ENCODE results near the gene NANOGP8.
"Not testable (repeated sequence)": the region's sequence is repeated elsewhere in the genome, so short reads cannot be mapped to it uniquely, and the experiment has no call there.

Gene NANOGP8

DNA sequence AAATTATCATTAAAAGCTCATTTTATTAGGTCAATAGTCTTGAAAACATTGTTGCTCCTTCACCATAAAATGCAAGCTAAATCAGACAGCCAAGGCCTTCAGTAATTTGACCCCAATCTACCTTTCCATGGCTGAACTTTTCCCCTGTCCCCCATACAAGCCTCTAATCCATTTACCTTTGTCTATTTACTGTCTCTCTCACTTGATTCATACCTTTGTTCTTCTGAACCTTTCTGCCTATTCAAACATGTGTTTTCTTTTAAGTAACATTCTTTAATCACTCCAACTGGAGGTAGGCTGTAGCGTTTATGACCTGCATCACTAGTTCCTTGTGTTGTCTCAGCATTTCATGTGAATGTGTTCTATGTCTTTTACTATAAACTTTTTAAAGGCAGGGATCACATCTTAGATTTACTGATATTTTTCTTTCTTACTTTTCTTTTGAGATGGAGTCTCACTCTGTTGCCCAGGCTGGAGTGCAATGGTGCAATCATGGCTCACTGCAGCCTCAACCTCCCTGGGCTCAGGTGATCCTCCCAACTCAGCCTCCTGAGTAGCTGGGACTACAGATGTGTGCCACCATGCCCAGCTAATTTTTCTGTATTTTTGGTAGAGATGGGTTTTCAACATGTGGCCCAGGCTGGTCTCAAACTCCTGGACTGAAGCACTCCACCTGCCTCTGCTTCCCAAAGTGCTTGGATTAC, 5.2 kb upstream of the NANOGP8 start:
- H3K4me2 ChIP-seq (ENCODE audit: low read length): no peak overlapping the region
- TF ChIP-seq, protein P1, sequence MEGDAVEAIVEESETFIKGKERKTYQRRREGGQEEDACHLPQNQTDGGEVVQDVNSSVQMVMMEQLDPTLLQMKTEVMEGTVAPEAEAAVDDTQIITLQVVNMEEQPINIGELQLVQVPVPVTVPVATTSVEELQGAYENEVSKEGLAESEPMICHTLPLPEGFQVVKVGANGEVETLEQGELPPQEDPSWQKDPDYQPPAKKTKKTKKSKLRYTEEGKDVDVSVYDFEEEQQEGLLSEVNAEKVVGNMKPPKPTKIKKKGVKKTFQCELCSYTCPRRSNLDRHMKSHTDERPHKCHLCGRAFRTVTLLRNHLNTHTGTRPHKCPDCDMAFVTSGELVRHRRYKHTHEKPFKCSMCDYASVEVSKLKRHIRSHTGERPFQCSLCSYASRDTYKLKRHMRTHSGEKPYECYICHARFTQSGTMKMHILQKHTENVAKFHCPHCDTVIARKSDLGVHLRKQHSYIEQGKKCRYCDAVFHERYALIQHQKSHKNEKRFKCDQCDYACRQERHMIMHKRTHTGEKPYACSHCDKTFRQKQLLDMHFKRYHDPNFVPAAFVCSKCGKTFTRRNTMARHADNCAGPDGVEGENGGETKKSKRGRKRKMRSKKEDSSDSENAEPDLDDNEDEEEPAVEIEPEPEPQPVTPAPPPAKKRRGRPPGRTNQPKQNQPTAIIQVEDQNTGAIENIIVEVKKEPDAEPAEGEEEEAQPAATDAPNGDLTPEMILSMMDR (IDR thresholded peaks at IDR 0.05; ENCODE audit: low read depth, low read length): no peak
- TF ChIP-seq EZH2phosphoT487 (IDR thresholded peaks at IDR 0.05; ENCODE audit: low read depth): no peak
- no peaks in the 10 kb centered on the region for H3K79me2 ChIP-seq (ENCODE audit: low read length)
- no peaks in the 10 kb centered on the region for H3K4me1 ChIP-seq (ENCODE audit: low read length)
- H3K27me3 ChIP-seq (ENCODE audit: low read depth, low read length): no peaks in the 10 kb centered on the region
- no peak overlapping the region for H2AFZ ChIP-seq (ENCODE audit: low read depth, low read length)
- H4K20me1 ChIP-seq (ENCODE audit: insufficient read depth, low read length): no peaks in the 10 kb centered on the region
- H3K9ac ChIP-seq (ENCODE audit: low read length): no peak overlapping the region
- no peak overlapping the region for H3K27ac ChIP-seq (ENCODE audit: low read length)
- H3K4me3 ChIP-seq (ENCODE audit: low read length): no peak overlapping the region
- no peaks in the 10 kb centered on the region for H3K9me3 ChIP-seq (ENCODE audit: insufficient read depth, low read length)
- H3K36me3 ChIP-seq (replicated peaks; ENCODE audit: low read depth, low read length): no peaks in the 10 kb centered on the region

- TF ChIP-seq, protein P1 (IDR thresholded peaks at IDR 0.05; ENCODE audit: low read depth, low read length): no peak
- H4K20me1 ChIP-seq (ENCODE audit: insufficient read depth, low read length): no peaks in the 10 kb centered on the region
- H3K4me1 ChIP-seq (ENCODE audit: low read length): no peaks in the 10 kb centered on the region
- no peaks in the 10 kb centered on the region for H3K79me2 ChIP-seq (ENCODE audit: low read length)
- H3K9ac ChIP-seq (ENCODE audit: low read length): no peak overlapping the region
- no peak overlapping the region for H3K4me3 ChIP-seq (ENCODE audit: low read length)
- H3K27ac ChIP-seq (ENCODE audit: low read length): no peak overlapping the region
- H3K27me3 ChIP-seq (ENCODE audit: low read depth, low read length): no peaks in the 10 kb centered on the region
- H2AFZ ChIP-seq (ENCODE audit: low read depth, low read length): no peak overlapping the region
- H3K4me2 ChIP-seq (ENCODE audit: low read length): no peak overlapping the region
- H3K36me3 ChIP-seq (replicated peaks; ENCODE audit: low read depth, low read length): no peaks in the 10 kb centered on the region
- no peaks in the 10 kb centered on the region for H3K9me3 ChIP-seq (ENCODE audit: insufficient read depth, low read length)
Measured at GRCh38 chr15:35089551-35089950, 4.5 kb upstream of the NANOGP8 start.

DNA sequence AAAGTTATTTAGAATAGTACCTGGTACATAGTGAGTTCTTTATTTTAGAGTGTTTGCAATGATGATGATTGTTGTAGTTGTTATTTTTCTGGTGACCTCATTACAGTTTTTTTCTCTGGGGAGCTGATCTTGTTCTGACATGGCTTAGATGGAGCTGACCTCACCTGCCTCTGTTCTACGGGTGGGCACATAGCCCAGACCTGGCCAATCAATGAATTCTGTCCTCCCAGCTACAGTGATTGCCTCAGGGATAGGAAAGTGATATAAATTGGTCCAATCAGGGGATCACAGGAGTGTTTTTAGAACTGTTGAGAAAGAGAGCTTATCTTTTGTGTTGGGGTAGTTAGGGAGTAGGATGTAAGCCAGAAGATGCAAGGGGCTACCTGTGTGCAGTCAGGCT, 3.2 kb upstream of the NANOGP8 start:
- no peak overlapping the region for H3K9ac ChIP-seq (ENCODE audit: low read length)
- H2AFZ ChIP-seq (ENCODE audit: low read depth, low read length): no peak overlapping the region

DNA sequence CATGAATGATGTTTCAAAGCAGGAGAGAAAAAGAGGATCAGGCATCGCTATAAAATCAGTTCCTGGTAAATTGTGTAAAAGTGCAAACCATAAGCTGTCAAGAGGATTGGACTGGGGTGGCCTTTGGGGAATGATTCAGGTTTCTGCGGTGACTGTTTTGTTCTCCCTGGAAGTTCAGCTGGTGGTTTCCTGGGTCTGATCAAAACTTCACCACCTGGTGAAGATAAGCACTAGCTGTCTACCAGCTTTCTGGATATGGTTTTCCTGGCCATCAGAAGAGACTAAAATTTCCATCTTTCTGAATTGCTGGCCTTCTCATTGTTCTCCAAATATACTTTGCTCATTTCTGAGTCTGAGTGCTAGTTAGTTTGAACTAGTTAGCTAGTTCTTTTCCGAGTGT, 2.7 kb upstream of the NANOGP8 start:
- Histone ChIP-seq H4K20me1 (ENCODE audit: insufficient read depth, low read length) (no peaks in the 10 kb centered on the region), H3K4me2 (ENCODE audit: low read length) (no peak overlapping the region), H3K36me3 (replicated peaks; ENCODE audit: low read depth, low read length) (no peaks in the 10 kb centered on the region), H3K27me3 (ENCODE audit: low read depth, low read length) (no peaks in the 10 kb centered on the region), H3K9ac (ENCODE audit: low read length) (no peak overlapping the region), H3K4me1 (ENCODE audit: low read length) (no peaks in the 10 kb centered on the region), H3K79me2 (ENCODE audit: low read length) (no peaks in the 10 kb centered on the region), H2AFZ (ENCODE audit: low read depth, low read length) (no peak overlapping the region), H3K27ac (ENCODE audit: low read length) (no peak overlapping the region), H3K9me3 (ENCODE audit: insufficient read depth, low read length) (no peaks in the 10 kb centered on the region), H3K4me3 (ENCODE audit: low read length) (no peak overlapping the region)
- TF ChIP-seq, protein P1 (IDR thresholded peaks at IDR 0.05; ENCODE audit: low read depth, low read length): no peak
- TF ChIP-seq EZH2phosphoT487 (IDR thresholded peaks at IDR 0.05; ENCODE audit: low read depth): no peak

More for the DNA sequence above, 3.2 kb upstream of the NANOGP8 start:
- Histone ChIP-seq H3K36me3 (replicated peaks; ENCODE audit: low read depth, low read length) (no peaks in the 10 kb centered on the region), H3K27me3 (ENCODE audit: low read depth, low read length) (no peaks in the 10 kb centered on the region), H3K9me3 (ENCODE audit: insufficient read depth, low read length) (no peaks in the 10 kb centered on the region), H3K4me1 (ENCODE audit: low read length) (no peaks in the 10 kb centered on the region), H3K4me3 (ENCODE audit: low read length) (no peak overlapping the region), H4K20me1 (ENCODE audit: insufficient read depth, low read length) (no peaks in the 10 kb centered on the region), H3K4me2 (ENCODE audit: low read length) (no peak overlapping the region), H3K79me2 (ENCODE audit: low read length) (no peaks in the 10 kb centered on the region), H3K27ac (ENCODE audit: low read length) (no peak overlapping the region)
- no peak for TF ChIP-seq EZH2phosphoT487 (IDR thresholded peaks at IDR 0.05; ENCODE audit: low read depth)
- TF ChIP-seq, protein P1 (IDR thresholded peaks at IDR 0.05; ENCODE audit: low read depth, low read length): no peak

- not testable (repeated sequence) for H3K4me3 ChIP-seq (ENCODE audit: low read length); H3K9me3 ChIP-seq (ENCODE audit: insufficient read depth, low read length); H3K36me3 ChIP-seq (replicated peaks; ENCODE audit: low read depth, low read length); H3K79me2 ChIP-seq (ENCODE audit: low read length); H4K20me1 ChIP-seq (ENCODE audit: insufficient read depth, low read length); H3K4me1 ChIP-seq (ENCODE audit: low read length); H3K9ac ChIP-seq (ENCODE audit: low read length); H3K4me2 ChIP-seq (ENCODE audit: low read length); H3K27ac ChIP-seq (ENCODE audit: low read length); H2AFZ ChIP-seq (ENCODE audit: low read depth, low read length); H3K27me3 ChIP-seq (ENCODE audit: low read depth, low read length)
Measured at GRCh38 chr15:35082371-35083348, 2.4 kb downstream of the NANOGP8 start.

All from OCI-LY3 (cell line).